GM19452 (cell line): Measurements from ENCODE around the gene SEMA3B.
"Not testable (repeated sequence)": the region's sequence is repeated elsewhere in the genome, so short reads cannot be mapped to it uniquely, and the experiment has no call there.

ENCODE experiments used
- ATAC-seq: cut with Tn5 transposase; IDR thresholded peaks from one replicate; pipeline ENCODE4 v1.9.1; 2021; ENCODE audit not compliant: unreplicated experiment

SEMA3B gene

DNA sequence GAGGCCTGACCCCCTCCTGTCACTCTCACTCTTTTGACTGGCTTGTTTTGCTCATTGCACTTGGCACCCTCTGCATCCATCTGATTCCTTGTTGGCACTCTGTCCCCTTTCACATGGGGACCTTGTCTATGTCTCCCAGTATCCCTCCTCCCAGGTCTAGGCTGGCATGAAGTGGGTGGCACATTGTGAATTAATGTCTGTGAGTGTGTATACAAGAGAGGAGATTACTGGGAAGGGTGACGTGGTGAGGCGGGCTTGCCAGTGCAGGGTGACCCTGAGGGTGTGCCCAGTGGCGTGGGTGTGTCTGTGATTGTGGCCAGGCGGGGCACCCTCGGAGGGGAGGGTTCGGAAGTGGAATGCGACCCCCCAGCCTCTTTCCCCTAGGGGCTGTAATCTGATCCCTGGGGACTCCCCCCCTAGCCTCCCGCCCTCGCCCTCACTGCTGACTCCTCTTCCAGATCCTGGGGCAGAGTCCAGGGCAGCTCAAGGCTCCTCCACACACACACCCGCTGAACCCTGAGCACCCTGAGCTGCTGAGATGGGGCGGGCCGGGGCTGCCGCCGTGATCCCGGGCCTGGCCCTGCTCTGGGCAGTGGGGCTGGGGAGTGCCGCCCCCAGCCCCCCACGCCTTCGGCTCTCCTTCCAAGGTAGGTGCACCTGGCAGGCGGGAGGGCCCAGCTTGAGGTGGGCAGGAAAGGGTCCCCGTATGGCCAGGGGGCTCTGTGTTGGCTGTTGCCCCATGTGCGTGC is at the start of gene SEMA3B:
TSS of gene SEMA3B (plus strand) at position 445 of the 749 bp plus-strand sequence. CDS start at position 539, 94 bp downstream.
- no peak for ATAC-seq

GRCh38 chr3:50219285-50219684 is 49.7 kb upstream of the SEMA3B start:
- ATAC-seq = no peak

- ATAC-seq = no peak
These were observed 48.8 kb upstream of the SEMA3B start for GRCh38 chr3:50220109-50220508.

GRCh38 chr3:50221051-50221410 is 47.9 kb upstream of the SEMA3B start:
- ATAC-seq = no peak

DNA sequence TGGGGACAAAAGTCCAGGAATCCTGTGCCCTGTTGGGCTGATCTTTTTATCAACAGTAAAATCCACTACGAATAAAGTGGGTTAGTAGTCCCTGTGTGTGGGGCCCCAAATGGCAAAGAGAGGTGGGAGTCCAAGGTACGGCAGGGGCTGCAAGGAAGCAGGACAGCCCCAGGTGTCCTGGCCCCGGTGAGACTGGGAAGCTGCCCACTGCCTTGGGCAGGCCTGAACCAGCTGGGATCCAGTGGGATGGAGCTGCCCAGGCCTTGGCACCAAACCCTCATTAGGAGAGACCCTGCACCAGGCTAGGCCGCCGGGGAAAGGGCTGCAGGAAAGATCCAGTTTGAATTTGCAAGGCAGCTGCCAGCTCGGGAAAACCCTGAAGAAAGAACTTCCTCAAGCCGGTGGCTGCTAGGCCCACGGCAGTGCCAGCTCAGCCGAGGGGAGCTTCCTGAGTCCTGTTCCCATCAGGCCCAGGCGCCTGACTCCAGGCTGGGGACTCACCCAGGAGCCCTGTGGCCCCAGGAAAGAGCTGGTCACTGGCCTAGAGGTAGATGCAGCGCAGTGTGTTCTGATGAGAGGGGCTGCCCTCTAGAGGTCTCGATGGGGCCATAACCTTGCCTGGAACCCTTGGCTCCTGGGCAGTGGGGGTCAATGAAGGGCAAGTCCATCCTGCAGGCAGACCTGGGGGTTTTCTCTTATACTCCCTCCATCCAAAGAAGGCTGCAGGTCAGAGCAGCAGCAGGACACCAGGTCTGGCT is 47.4 kb upstream of the SEMA3B start:
- ATAC-seq = no peak

- no peak for ATAC-seq
These were observed 46.8 kb upstream of the SEMA3B start for GRCh38 chr3:50222169-50222528.

GRCh38 chr3:50224639-50225038 is 44.3 kb upstream of the SEMA3B start:
- no peak for ATAC-seq

DNA sequence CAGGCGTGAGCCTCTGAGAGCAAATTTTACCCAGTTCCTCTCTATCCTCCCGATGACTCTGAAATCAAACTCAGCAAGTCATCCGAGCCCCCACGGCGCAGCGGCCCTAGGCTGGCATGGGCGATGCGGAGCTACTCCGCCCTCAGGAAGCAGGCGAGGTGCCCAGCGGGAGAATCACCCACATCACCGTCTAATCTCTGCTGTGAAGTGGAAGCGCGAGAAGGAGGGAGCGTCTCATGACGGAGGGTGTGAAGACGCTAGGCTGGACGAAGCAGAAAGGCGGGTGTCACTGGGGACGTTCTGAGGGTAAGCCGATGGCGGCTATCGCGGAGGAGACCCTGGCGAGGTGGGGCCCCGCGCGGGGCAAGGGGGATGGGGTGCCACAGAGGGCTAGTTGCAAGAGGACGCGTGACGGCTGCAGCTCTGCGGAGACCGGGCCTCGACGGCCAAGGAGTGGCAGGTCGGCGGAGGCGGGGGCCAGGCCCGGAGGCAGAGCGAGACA is 42.0 kb upstream of the SEMA3B start:
- ATAC-seq = peak; percentile 10

- ATAC-seq = peak; percentile 80
These were observed 41.4 kb upstream of the SEMA3B start for GRCh38 chr3:50227390-50228183.

DNA sequence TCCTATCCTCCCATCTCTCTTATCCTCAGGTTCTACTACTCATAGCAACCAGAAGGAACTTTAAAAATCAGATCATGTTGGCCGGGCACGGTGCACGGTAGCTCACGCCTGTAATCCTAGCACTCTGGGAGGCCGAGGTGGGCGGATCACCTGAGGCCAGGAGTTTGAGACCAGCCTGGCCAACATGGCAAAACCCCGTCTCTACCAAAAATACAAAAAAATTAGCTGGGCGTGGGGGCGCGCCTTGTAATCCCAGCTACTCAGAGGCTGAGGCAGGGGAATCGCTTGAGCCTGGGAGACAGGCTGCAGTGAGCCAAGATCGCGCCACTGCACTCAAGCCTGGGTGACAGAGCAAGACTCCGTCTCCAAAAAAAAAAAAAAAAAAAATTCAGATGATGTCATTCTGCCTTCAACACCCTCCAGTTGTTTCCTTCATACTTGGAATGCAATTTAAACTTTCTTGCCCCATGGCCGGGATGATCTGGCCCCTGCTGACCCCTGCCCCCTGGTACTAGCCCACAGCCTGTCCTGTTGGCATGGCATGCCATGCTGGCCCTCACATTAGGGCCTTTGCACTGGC is 40.7 kb upstream of the SEMA3B start:
- ATAC-seq = not testable (repeated sequence)

DNA sequence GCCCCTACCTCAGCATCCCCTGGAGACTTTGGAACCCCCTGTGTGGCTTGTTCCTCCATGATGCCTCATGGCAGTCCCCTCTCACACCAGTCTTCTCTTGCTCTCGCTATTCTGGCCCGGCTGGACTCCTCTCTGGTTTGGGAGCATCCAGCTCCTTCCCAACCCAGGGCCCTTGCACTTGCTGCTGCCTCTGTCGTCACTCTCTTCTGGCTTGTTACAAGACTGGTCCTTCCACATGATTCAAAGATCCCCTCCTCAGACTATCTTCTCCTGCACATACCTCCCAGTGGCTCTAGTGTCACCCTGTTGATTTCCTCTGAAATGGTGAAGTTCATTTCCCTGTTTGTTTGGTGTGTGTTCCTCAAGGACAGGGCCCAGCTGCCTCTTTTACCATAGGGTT is 39.5 kb upstream of the SEMA3B start:
- ATAC-seq = no peak

GRCh38 chr3:50230104-50230793 is 38.7 kb upstream of the SEMA3B start:
- ATAC-seq = no peak

DNA sequence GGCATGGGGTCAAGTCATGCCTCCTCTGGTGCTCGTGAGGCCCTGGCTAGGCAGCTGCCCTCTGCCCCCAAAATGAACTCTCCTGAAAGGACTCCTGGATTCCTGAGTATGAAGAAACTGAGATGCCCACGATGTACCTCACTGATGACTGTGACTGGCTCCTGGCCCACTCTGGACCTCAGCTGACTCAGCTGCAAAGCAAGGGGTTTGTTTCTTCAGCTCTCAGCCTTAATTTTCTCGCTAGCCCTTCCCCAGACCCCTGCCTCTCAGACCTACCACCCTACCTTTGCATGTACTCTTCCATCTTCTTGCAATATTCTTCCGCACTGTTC is 38.2 kb upstream of the SEMA3B start:
- no peak for ATAC-seq

DNA sequence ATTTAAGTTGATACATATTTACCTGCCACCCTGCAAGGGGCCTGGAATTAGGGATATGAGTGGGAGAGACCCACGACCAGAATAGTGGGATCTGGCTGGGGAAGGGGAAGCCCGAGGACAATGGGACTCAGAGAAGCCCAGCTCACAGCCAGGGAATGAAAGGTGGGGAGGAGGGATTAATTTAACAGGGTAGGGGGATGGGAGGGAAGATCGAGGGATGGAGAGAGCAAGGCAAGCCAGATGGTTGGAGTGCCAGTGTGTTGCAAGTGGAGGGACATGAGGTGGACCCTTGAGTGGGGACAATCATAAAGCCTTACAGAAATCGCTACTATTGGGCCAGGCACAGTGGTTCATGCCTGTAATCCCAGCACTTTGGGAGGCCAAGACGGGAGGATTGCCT is 37.4 kb upstream of the SEMA3B start:
- no peak for ATAC-seq

GRCh38 chr3:50232303-50232702 is 36.6 kb upstream of the SEMA3B start:
- no peak for ATAC-seq

GRCh38 chr3:50233176-50233575 is 35.8 kb upstream of the SEMA3B start:
- ATAC-seq = no peak

GRCh38 chr3:50235716-50236483 is 33.0 kb upstream of the SEMA3B start, which contains the start of gene GNAI2:
Gene GNAI2 (plus strand): TSS chr3:50236204. CDS start chr3:50236336, 132 bp downstream.
- ATAC-seq = peak; percentile 94

- ATAC-seq = no peak
These were observed 32.3 kb upstream of the SEMA3B start for GRCh38 chr3:50236484-50237132.

DNA sequence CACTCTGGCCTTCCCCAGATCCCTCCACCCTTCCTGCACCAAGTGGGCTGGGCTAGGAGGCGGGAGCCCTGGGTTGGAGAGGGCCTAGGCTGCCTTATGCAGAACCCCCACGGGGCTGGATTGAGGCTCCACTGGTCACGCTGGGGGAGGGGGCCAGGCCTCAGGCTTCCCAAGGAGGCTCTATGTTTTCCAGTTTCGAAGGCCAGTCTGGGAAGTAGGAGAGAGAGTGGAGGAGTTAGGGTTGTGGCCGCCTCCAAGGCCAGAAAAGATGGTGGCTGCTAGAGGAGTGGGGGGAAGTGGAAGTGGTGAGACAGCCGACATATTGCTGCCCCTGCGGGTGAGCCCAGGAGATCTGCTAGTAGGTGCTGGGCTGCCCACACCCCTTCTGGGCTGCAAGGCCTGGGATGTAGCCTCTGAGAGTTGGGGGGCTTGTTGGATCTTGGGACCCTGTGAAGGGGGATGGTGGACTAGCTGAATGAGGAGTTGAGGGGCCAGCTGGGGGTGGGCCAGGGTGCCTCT is 31.8 kb upstream of the SEMA3B start:
- no peak for ATAC-seq
